Urinary bladder (tissue), 4 donors: ENCODE measurements around the gene MAP4K4. TPM values are rescaled to one million over a fixed set of nuclear protein-coding genes. Genes with fewer than 3 reads are reported as not detected.

ENCODE experiments used
- DNase-seq: peaks from one replicate; pipeline ENCODE4 v3.0.0-alpha.2; 2015; ENCODE audit errors: extremely low spot score
- H3K27ac ChIP-seq: one replicate; pipeline ENCODE4 v1.5.1; 2013; ENCODE audit warnings: low read depth, mild to moderate bottlenecking, moderate library complexity
- H3K36me3 ChIP-seq: one replicate; pipeline ENCODE4 v1.6.1; 2013; ENCODE audit warnings: mild to moderate bottlenecking, moderate library complexity; ENCODE audit not compliant: insufficient read depth
- H3K4me1 ChIP-seq: one replicate; pipeline ENCODE4 v1.6.1; 2013; ENCODE audit warnings: mild to moderate bottlenecking, moderate library complexity; ENCODE audit not compliant: insufficient read depth
- H3K4me3 ChIP-seq: one replicate; pipeline ENCODE4 v1.5.1; 2013; ENCODE audit warnings: low read depth, low read length
- WGBS: extraction: QIAGEN DNeasy Blood & Tissue Kit; methylation state at CpG from one replicate; pipeline ENCODE4 v1.1.7; 2013; 5-methylcytosine and 5-hydroxymethylcytosine counted together
- polyA plus RNA-seq: library from polyadenylated mRNA; stranded (reverse); fragments of 200-250 nt; gene quantifications from one replicate; pipeline ENCODE4 v1.2.3, GENCODE V29; 2013
- total RNA-seq: library from RNA; depleted of rRNA; stranded (reverse); fragments of >200 nt; gene quantifications from one replicate; pipeline ENCODE4 v1.2.3, GENCODE V29; 2014
- donor health status: healthy with polysubstance abuse.
- donor health status: healthy.

Gene MAP4K4
- total and polyA plus RNA-seq, 2 donors, result 26.5 to 75.7 TPM

GRCh38 chr2:101823859-101824258 lies 126.4 kb downstream of the MAP4K4 start:
- Histone ChIP-seq H3K4me1 (peaks cover 1% of the 10 kb centered on the region), H3K27ac (no peak overlapping the region), H3K36me3 (no peaks in the 10 kb centered on the region), H3K4me3 (no peak overlapping the region)
- DNase-seq, result no peak
- 87% methylated on average over 4 of the region's 4 CpGs for WGBS

GRCh38 chr2:101826716-101827115 lies 129.2 kb downstream of the MAP4K4 start:
- H3K36me3 ChIP-seq, result peaks cover 2% of the 10 kb centered on the region
- H3K4me3 ChIP-seq, result no peak overlapping the region
- peaks cover 2% of the 10 kb centered on the region for H3K4me1 ChIP-seq
- 87% methylated on average over 2 of the region's 2 CpGs for WGBS
- H3K27ac ChIP-seq, result peak overlapping the region; percentile 16
- DNase-seq, result no peak

- WGBS, result 50% methylated on average over 2 of the region's 2 CpGs
- no peak for DNase-seq
- Histone ChIP-seq H3K27ac (no peak overlapping the region), H3K36me3 (peaks cover 2% of the 10 kb centered on the region), H3K4me3 (no peak overlapping the region), H3K4me1 (peaks cover 2% of the 10 kb centered on the region)
These were observed 129.7 kb downstream of the MAP4K4 start for GRCh38 chr2:101827246-101827645.

- Histone ChIP-seq H3K36me3 (peaks cover 2% of the 10 kb centered on the region), H3K4me1 (peaks cover 2% of the 10 kb centered on the region), H3K27ac (no peak overlapping the region), H3K4me3 (no peak overlapping the region)
- WGBS, result 45% methylated on average over 5 of the region's 5 CpGs
- no peak for DNase-seq
These were observed 130.8 kb downstream of the MAP4K4 start for GRCh38 chr2:101828257-101828656.

- WGBS, result 21% methylated on average over 7 of the region's 7 CpGs
- peaks cover 2% of the 10 kb centered on the region for H3K4me1 ChIP-seq
- H3K27ac ChIP-seq, result no peak overlapping the region
- H3K4me3 ChIP-seq, result no peak overlapping the region
- no peak for DNase-seq
- H3K36me3 ChIP-seq, result peaks cover 2% of the 10 kb centered on the region
These were observed 131.3 kb downstream of the MAP4K4 start for GRCh38 chr2:101828673-101829334.

GRCh38 chr2:101829429-101829828 lies 131.9 kb downstream of the MAP4K4 start:
- peak overlapping the region; percentile 18 for H3K27ac ChIP-seq
- DNase-seq, result no peak
- WGBS, result 88% methylated on average over 3 of the region's 3 CpGs
- peaks cover 2% of the 10 kb centered on the region for H3K36me3 ChIP-seq
- no peak overlapping the region for H3K4me3 ChIP-seq
- H3K4me1 ChIP-seq, result peaks cover 2% of the 10 kb centered on the region

- WGBS, result 76% methylated on average over 1 of the region's 1 CpG
- peaks cover 2% of the 10 kb centered on the region for H3K36me3 ChIP-seq
- no peak for DNase-seq
- peaks cover 2% of the 10 kb centered on the region for H3K4me1 ChIP-seq
- H3K4me3 ChIP-seq, result no peak overlapping the region
- H3K27ac ChIP-seq, result no peak overlapping the region
These were observed 132.6 kb downstream of the MAP4K4 start for GRCh38 chr2:101830146-101830545.

- Histone ChIP-seq H3K36me3 (peaks cover 2% of the 10 kb centered on the region), H3K27ac (no peak overlapping the region), H3K4me3 (no peak overlapping the region), H3K4me1 (peaks cover 2% of the 10 kb centered on the region)
- no peak for DNase-seq
- WGBS, result 83% methylated on average over 5 of the region's 5 CpGs
These were observed 133.0 kb downstream of the MAP4K4 start for GRCh38 chr2:101830555-101830954.

- WGBS, result 48% methylated on average over 5 of the region's 5 CpGs
- H3K36me3 ChIP-seq, result peaks cover 2% of the 10 kb centered on the region
- peaks cover 2% of the 10 kb centered on the region for H3K4me1 ChIP-seq
- H3K27ac ChIP-seq, result no peak overlapping the region
- H3K4me3 ChIP-seq, result no peak overlapping the region
- DNase-seq, result no peak
These were observed 133.9 kb downstream of the MAP4K4 start for GRCh38 chr2:101831351-101831865.

- Histone ChIP-seq H3K4me3 (no peak overlapping the region), H3K27ac (no peak overlapping the region), H3K4me1 (peaks cover 2% of the 10 kb centered on the region), H3K36me3 (peaks cover 2% of the 10 kb centered on the region)
- no peak for DNase-seq
- WGBS, result 60% methylated on average over 1 of the region's 1 CpG
These were observed 134.6 kb downstream of the MAP4K4 start for GRCh38 chr2:101832114-101832513.

GRCh38 chr2:101833890-101834523 lies 136.5 kb downstream of the MAP4K4 start:
- WGBS, result 91% methylated on average over 4 of the region's 4 CpGs
- H3K36me3 ChIP-seq, result peaks cover 2% of the 10 kb centered on the region

GRCh38 chr2:101837354-101837753 lies 139.8 kb downstream of the MAP4K4 start:
- no peaks in the 10 kb centered on the region for H3K36me3 ChIP-seq
- WGBS, result 62% methylated on average over 3 of the region's 3 CpGs

More at GRCh38 chr2:101833890-101834523, 136.5 kb downstream of the MAP4K4 start:
- Histone ChIP-seq H3K27ac (no peak overlapping the region), H3K4me1 (peaks cover 2% of the 10 kb centered on the region), H3K4me3 (no peak overlapping the region)
- no peak for DNase-seq

GRCh38 chr2:101841679-101842327 lies 144.3 kb downstream of the MAP4K4 start:
- H3K4me3 ChIP-seq, result no peak overlapping the region
- no peak for DNase-seq
- 92% methylated on average over 5 of the region's 5 CpGs for WGBS
- no peak overlapping the region for H3K27ac ChIP-seq
- no peaks in the 10 kb centered on the region for H3K4me1 ChIP-seq
- peaks cover 1% of the 10 kb centered on the region for H3K36me3 ChIP-seq

More at GRCh38 chr2:101837354-101837753, 139.8 kb downstream of the MAP4K4 start:
- no peak overlapping the region for H3K27ac ChIP-seq
- H3K4me3 ChIP-seq, result no peak overlapping the region
- DNase-seq, result no peak
- no peaks in the 10 kb centered on the region for H3K4me1 ChIP-seq

GRCh38 chr2:101842471-101842870 lies 145.0 kb downstream of the MAP4K4 start:
- peaks cover 1% of the 10 kb centered on the region for H3K36me3 ChIP-seq
- no peak overlapping the region for H3K27ac ChIP-seq
- 74% methylated on average over 1 of the region's 1 CpG for WGBS
- no peaks in the 10 kb centered on the region for H3K4me1 ChIP-seq
- H3K4me3 ChIP-seq, result no peak overlapping the region
- DNase-seq, result no peak
